ENCODE data around the gene TAF3.

DNA sequence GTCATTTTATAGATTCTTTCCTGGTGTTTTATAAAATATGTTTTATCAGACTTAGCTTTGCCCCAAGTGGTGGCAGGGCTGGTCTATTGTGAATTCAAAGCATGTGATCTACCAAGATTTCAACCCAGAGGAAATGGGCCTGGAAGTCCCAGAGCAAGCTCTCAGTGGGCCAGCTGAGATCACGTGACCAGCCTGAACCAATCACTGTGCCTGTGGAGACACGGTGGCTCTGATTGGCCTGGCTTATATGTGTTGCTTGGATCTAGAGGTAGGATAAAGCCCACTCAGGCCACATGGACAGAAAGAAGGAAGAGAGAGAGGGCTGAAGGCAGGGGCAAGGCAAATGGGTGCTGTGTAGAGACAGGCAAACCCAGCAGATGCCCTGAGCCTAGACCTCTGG lies 170.7 kb downstream of the TAF3 start:
- TF ChIP-seq, protein P1, sequence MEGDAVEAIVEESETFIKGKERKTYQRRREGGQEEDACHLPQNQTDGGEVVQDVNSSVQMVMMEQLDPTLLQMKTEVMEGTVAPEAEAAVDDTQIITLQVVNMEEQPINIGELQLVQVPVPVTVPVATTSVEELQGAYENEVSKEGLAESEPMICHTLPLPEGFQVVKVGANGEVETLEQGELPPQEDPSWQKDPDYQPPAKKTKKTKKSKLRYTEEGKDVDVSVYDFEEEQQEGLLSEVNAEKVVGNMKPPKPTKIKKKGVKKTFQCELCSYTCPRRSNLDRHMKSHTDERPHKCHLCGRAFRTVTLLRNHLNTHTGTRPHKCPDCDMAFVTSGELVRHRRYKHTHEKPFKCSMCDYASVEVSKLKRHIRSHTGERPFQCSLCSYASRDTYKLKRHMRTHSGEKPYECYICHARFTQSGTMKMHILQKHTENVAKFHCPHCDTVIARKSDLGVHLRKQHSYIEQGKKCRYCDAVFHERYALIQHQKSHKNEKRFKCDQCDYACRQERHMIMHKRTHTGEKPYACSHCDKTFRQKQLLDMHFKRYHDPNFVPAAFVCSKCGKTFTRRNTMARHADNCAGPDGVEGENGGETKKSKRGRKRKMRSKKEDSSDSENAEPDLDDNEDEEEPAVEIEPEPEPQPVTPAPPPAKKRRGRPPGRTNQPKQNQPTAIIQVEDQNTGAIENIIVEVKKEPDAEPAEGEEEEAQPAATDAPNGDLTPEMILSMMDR (IDR thresholded peaks at IDR 0.05; ENCODE audit: insufficient read depth, low read length, poor library complexity, severe bottlenecking): no peak
- no peak for TF ChIP-seq EZH2phosphoT487 (conservative IDR thresholded peaks at IDR 0.05; ENCODE audit: low read length)

Measured in SU-DHL-6 (cell line).